Measurements from ENCODE around the gene NHSL1. TPM values are rescaled to one million over a fixed set of nuclear protein-coding genes. Genes with fewer than 3 reads are reported as not detected.

Gene NHSL1
- total and polyA plus RNA-seq, 9 donors: 0.84 to 7.1 (median 2.6) TPM

DNA sequence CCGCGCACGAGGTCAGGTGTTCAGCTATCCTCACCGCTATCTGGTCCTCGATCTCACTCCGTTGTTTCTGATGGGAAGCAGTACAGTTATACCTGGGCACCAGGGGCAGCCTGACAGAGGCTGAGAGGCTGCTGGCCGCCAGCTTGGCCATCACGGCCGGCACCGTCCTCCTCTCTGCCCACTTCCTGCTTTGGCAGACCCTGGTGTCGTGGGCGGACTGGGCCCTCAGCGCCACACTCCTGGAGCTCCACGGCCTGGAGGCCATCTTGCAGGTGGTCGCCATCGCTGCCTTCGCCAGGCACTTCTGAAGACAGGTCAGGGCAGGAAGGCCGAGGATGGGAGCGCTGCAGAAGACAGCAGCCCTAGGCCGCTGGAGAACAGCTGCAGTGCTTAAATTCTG is 35.2 kb downstream of the NHSL1 start:
- Histone ChIP-seq H3K4me1 (ENCODE audit: insufficient read depth) (no peaks in the 10 kb centered on the region), H3K36me3 (no peaks in the 10 kb centered on the region), H3K9me3 (no peaks in the 10 kb centered on the region), H3K27ac (no peak overlapping the region), H3K27me3 (no peaks in the 10 kb centered on the region), H3K4me3 (no peak overlapping the region)
- WGBS, 3 donors: 92 to 98% (median 93%) methylated on average over 20 of the region's 20 CpGs
- TF ChIP-seq, protein P1, sequence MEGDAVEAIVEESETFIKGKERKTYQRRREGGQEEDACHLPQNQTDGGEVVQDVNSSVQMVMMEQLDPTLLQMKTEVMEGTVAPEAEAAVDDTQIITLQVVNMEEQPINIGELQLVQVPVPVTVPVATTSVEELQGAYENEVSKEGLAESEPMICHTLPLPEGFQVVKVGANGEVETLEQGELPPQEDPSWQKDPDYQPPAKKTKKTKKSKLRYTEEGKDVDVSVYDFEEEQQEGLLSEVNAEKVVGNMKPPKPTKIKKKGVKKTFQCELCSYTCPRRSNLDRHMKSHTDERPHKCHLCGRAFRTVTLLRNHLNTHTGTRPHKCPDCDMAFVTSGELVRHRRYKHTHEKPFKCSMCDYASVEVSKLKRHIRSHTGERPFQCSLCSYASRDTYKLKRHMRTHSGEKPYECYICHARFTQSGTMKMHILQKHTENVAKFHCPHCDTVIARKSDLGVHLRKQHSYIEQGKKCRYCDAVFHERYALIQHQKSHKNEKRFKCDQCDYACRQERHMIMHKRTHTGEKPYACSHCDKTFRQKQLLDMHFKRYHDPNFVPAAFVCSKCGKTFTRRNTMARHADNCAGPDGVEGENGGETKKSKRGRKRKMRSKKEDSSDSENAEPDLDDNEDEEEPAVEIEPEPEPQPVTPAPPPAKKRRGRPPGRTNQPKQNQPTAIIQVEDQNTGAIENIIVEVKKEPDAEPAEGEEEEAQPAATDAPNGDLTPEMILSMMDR (IDR thresholded peaks at IDR 0.05): no peak
- no peak for TF ChIP-seq EP300 (IDR thresholded peaks at IDR 0.05)
- no peak for TF ChIP-seq POLR2A (IDR thresholded peaks at IDR 0.05)
- intact Hi-C loops (cut with DNase I): no loop called here
- no peak for DNase-seq

DNA sequence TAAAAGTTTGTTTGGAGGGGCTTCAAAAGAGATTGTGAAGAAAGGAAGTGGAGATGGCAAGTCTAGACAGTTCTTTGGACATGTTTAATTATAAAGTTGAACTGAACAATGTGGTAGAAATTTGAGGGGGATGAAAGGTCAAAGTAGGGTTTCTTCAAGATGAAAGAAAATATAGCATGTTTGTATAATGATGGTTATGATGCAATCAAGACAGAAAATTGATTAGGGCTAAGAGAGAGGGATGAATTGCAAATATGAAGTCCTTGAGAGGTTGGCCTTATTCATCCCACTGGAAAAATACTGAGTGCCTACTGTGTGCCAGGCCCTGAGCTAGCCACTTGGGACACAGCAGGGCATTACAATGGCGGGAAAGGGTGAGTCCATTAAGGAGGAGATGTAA is 37.6 kb downstream of the NHSL1 start:
- Histone ChIP-seq H3K9me3 (no peaks in the 10 kb centered on the region), H3K4me3 (no peak overlapping the region), H3K27ac (no peak overlapping the region), H3K4me1 (ENCODE audit: insufficient read depth) (no peaks in the 10 kb centered on the region), H3K27me3 (no peaks in the 10 kb centered on the region), H3K36me3 (no peaks in the 10 kb centered on the region)
- 87 to 97% (median 92%) methylated on average over 1 of the region's 1 CpG for WGBS, 3 donors
- TF ChIP-seq EP300 (IDR thresholded peaks at IDR 0.05): no peak
- TF ChIP-seq, protein P1 (IDR thresholded peaks at IDR 0.05): no peak
- TF ChIP-seq POLR2A (IDR thresholded peaks at IDR 0.05): no peak
- intact Hi-C loops (cut with DNase I): no loop called here
- DNase-seq: no peak

DNA sequence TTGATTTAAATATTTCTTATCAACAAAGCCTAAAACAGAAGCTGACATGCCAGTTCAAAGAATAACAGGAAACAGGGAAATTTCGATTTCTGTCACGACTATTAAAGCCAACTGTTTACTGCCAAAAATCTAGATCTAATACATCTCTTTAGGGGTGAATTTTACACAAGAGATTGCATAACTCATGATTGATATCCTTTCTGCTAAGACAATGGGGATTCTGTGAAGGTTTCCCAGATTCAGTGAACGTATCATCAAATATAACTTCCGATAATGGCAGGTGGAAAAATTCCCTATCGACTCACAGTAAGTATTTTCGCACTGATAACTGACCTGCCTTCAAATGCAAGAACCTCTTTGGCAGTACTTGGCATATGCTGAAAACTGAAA is 42.9 kb downstream of the NHSL1 start:
- no peaks in the 10 kb centered on the region for H3K9me3 ChIP-seq
- 58 to 72% (median 64%) methylated on average over 6 of the region's 6 CpGs for WGBS, 3 donors
- TF ChIP-seq, protein P1 (IDR thresholded peaks at IDR 0.05): no peak
- TF ChIP-seq POLR2A (IDR thresholded peaks at IDR 0.05) (no peak), EP300 (IDR thresholded peaks at IDR 0.05) (no peak)
- no peak overlapping the region for H3K27ac ChIP-seq
- DNase-seq: no peak
- H3K36me3 ChIP-seq: no peaks in the 10 kb centered on the region
- no peaks in the 10 kb centered on the region for H3K27me3 ChIP-seq
- intact Hi-C loops (cut with DNase I): no loop called here
- H3K4me3 ChIP-seq: no peak overlapping the region
- no peaks in the 10 kb centered on the region for H3K4me1 ChIP-seq (ENCODE audit: insufficient read depth)

DNA sequence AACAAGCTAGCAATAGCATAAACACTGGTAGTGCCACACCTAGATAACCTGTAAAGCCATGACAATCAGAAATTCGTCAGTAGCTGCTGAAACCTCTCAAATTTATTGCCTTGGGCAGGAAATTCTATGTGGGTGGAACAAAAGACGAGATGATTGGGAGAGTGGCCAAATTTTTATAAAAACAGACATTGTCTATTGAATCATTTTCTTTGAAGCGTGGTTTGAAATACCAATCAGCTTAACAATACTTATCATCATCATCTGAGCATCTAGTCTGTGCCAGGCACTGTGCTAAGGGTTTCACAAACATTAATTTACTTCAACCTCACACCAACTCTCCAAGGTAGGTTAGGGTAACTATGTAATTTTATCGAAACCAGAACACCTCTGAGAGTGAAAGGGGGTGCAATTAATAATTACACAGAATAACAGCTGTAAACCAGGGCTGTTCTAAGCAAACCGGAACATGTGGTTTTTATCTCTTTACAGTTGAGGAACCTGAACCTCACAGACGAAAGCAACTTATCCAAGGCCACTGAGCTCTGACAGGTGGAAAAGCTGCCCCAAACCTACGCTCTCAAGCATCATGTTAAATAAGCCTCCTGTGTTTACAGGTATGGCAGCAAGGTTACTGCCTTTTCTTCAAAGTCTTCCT is 43.4 kb downstream of the NHSL1 start:
- Histone ChIP-seq H3K4me3 (no peak overlapping the region), H3K4me1 (ENCODE audit: insufficient read depth) (no peaks in the 10 kb centered on the region), H3K27me3 (no peaks in the 10 kb centered on the region), H3K9me3 (no peaks in the 10 kb centered on the region), H3K27ac (no peak overlapping the region), H3K36me3 (no peaks in the 10 kb centered on the region)
- WGBS, 3 donors: 40 to 52% (median 47%) methylated on average over 7 of the region's 7 CpGs
- TF ChIP-seq POLR2A (IDR thresholded peaks at IDR 0.05) (no peak), EP300 (IDR thresholded peaks at IDR 0.05) (no peak)
- TF ChIP-seq, protein P1 (IDR thresholded peaks at IDR 0.05): no peak
- intact Hi-C loops (cut with DNase I): no loop called here
- DNase-seq: no peak

Measured in ovary (tissue), 9 donors.